Measurements from ENCODE around the gene NKAIN2. TPM values are rescaled to one million over a fixed set of nuclear protein-coding genes. Genes with fewer than 3 reads are reported as not detected.

The NKAIN2 gene
- total RNA-seq, 4 donors from 2014 or later = 0.11 to 1.0 (median 0.94) TPM; not detected in 1

GRCh38 chr6:124438546-124439065, 634.9 kb downstream of the NKAIN2 start:
- H3K27me3 ChIP-seq = no peaks in the 10 kb centered on the region
- TF ChIP-seq CTCF (IDR thresholded peaks at IDR 0.05) = no peak
- intact Hi-C loops (cut with DNase I) = no loop called here
- no peak overlapping the region for H3K4me3 ChIP-seq (replicated peaks in 1 of 3)
- DNase-seq = no peak
- H3K9me3 ChIP-seq = no peaks in the 10 kb centered on the region
- H3K36me3 ChIP-seq = no peaks in the 10 kb centered on the region
- H3K4me1 ChIP-seq = no peaks in the 10 kb centered on the region
- no peak overlapping the region for H3K27ac ChIP-seq
- WGBS, 2 donors = 78 to 88% methylated on average over 4 of the region's 4 CpGs

- Histone ChIP-seq H3K4me1 (no peaks in the 10 kb centered on the region), H3K27ac (no peak overlapping the region), H3K4me3 (replicated peaks in 1 of 3) (no peak overlapping the region), H3K27me3 (no peaks in the 10 kb centered on the region), H3K36me3 (no peaks in the 10 kb centered on the region), H3K9me3 (no peaks in the 10 kb centered on the region)
- no peak for TF ChIP-seq CTCF (IDR thresholded peaks at IDR 0.05)
- TF ChIP-seq POLR2A (IDR thresholded peaks at IDR 0.05) = no peak
- intact Hi-C loops (cut with DNase I) = no loop called here
- peak; percentile 3 to 7 for DNase-seq
- WGBS, 2 donors = 66 to 78% methylated on average over 3 of the region's 3 CpGs
Observed at GRCh38 chr6:124441450-124441849, 637.8 kb downstream of the NKAIN2 start.

- H3K9me3 ChIP-seq = no peaks in the 10 kb centered on the region
- intact Hi-C loops (cut with DNase I) = no loop called here
- DNase-seq = no peak
- WGBS, 2 donors = 65 to 68% methylated on average over 2 of the region's 2 CpGs
- TF ChIP-seq CTCF (IDR thresholded peaks at IDR 0.05) (no peak), POLR2A (IDR thresholded peaks at IDR 0.05) (no peak)
- no peaks in the 10 kb centered on the region for H3K27me3 ChIP-seq
- no peak overlapping the region for H3K27ac ChIP-seq
- no peaks in the 10 kb centered on the region for H3K4me1 ChIP-seq
- H3K36me3 ChIP-seq = no peaks in the 10 kb centered on the region
- H3K4me3 ChIP-seq (replicated peaks in 1 of 3) = no peak overlapping the region
Observed at GRCh38 chr6:124443541-124443940, 639.9 kb downstream of the NKAIN2 start.

DNA sequence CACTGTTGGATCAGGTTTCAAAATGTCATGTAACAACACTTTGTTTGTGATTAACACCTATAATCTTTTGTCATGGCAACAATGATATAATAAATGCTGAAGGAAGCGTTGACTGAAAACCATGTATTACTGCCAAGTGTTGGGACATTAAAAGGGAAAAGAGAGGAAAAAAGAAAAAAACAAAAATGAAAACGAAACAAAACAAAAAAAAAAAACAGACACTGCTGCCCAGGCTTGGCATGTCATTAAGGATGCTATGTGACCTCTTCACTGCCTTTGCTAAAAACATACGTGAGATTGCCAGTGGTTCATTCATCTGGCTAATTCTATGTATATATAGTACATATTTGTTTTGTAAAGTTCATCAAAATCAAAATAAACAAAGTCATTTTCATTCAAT, 641.9 kb downstream of the NKAIN2 start:
- Histone ChIP-seq H3K4me3 (replicated peaks in 1 of 3) (no peak overlapping the region), H3K36me3 (no peaks in the 10 kb centered on the region), H3K27me3 (no peaks in the 10 kb centered on the region), H3K27ac (no peak overlapping the region), H3K4me1 (no peaks in the 10 kb centered on the region), H3K9me3 (no peaks in the 10 kb centered on the region)
- WGBS, 2 donors = 78 to 79% methylated on average over 3 of the region's 3 CpGs
- TF ChIP-seq CTCF (IDR thresholded peaks at IDR 0.05) = no peak
- TF ChIP-seq POLR2A (IDR thresholded peaks at IDR 0.05) = no peak
- intact Hi-C loops (cut with DNase I) = no loop called here
- DNase-seq = no peak

DNA sequence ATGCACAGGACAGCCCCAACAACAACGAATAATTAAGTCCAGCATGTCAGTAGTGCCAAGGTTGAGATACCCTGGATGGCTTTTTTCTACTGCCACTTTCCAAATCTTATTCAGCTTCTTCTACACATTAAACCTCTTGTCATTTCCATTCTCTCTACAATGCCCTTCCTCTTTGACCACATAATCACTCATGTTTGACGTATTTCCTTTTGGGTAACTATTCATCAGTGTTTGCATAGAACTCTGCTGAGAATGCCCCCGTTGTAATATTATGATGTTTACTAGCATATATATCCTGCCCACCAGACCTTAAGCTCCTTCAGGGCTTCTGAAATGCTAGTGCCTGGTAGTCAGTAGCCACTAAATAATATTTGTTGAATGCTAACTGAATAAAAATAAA, 643.3 kb downstream of the NKAIN2 start:
- Histone ChIP-seq H3K27ac (no peak overlapping the region), H3K27me3 (no peaks in the 10 kb centered on the region), H3K36me3 (no peaks in the 10 kb centered on the region), H3K4me3 (replicated peaks in 1 of 3) (no peak overlapping the region), H3K9me3 (no peaks in the 10 kb centered on the region), H3K4me1 (no peaks in the 10 kb centered on the region)
- intact Hi-C loops (cut with DNase I) = no loop called here
- TF ChIP-seq CTCF (IDR thresholded peaks at IDR 0.05) = no peak
- TF ChIP-seq POLR2A (IDR thresholded peaks at IDR 0.05) = no peak
- DNase-seq = no peak
- WGBS, 2 donors = 37 to 52% methylated on average over 3 of the region's 3 CpGs

All from thyroid gland (tissue), 4 donors.